Measurements from ENCODE around the gene CLEC1A.

DNA sequence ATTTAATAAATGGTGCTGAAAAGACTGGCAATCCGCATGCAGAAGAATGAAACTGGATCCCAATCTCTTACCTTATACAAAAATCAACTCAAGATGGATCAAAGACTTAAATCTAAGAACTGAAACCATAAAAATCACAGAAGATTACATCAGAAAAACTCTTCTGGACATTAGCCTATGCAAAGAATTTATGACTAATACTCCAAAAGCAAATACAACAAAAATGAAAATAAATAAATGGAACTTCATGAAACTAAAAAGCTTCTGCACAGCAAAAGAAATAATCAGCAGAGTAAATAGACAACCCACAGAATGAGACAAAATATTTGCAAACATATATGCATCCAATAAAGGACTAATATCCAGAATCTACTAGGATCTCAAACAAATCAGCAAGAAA lies 14.3 kb upstream of the CLEC1A start:
- TF ChIP-seq CTCF (CRISPR knock-in tag; IDR thresholded peaks at IDR 0.05) (no peak), ZSCAN29 (CRISPR knock-in tag; conservative IDR thresholded peaks at IDR 0.05) (no peak), POLR2A (IDR thresholded peaks at IDR 0.05; ENCODE audit: insufficient read depth in 1 of 2, low read depth in 2 of 2, low read length in 2 of 2) (no peak), ARNTL (CRISPR knock-in tag; IDR thresholded peaks at IDR 0.05) (no peak), ZHX2 (IDR thresholded peaks at IDR 0.05; ENCODE audit: low read depth) (no peak), ZHX2 (CRISPR knock-in tag; IDR thresholded peaks at IDR 0.05; ENCODE audit: borderline replicate concordance) (no peak), ZNF121 (CRISPR knock-in tag; IDR thresholded peaks at IDR 0.05) (no peak), MNT (IDR thresholded peaks at IDR 0.05) (no peak), ELF4 (CRISPR knock-in tag; IDR thresholded peaks at IDR 0.05; ENCODE audit: borderline replicate concordance) (no peak), ZNF441 (CRISPR knock-in tag; IDR thresholded peaks at IDR 0.05; ENCODE audit: borderline replicate concordance) (no peak), EZH2 (conservative IDR thresholded peaks at IDR 0.05; ENCODE audit: low read depth, low read length) (no peak), YY1 (IDR thresholded peaks at IDR 0.05; ENCODE audit: insufficient read depth, insufficient replicate concordance, low read depth, low read length) (no peak), ZNF720 (CRISPR knock-in tag; IDR thresholded peaks at IDR 0.05) (no peak)
- TF ChIP-seq, protein P1, sequence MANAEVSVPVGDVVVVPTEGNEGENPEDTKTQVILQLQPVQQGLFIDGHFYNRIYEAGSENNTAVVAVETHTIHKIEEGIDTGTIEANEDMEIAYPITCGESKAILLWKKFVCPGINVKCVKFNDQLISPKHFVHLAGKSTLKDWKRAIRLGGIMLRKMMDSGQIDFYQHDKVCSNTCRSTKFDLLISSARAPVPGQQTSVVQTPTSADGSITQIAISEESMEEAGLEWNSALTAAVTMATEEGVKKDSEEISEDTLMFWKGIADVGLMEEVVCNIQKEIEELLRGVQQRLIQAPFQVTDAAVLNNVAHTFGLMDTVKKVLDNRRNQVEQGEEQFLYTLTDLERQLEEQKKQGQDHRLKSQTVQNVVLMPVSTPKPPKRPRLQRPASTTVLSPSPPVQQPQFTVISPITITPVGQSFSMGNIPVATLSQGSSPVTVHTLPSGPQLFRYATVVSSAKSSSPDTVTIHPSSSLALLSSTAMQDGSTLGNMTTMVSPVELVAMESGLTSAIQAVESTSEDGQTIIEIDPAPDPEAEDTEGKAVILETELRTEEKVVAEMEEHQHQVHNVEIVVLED (CRISPR knock-in tag; IDR thresholded peaks at IDR 0.05; ENCODE audit: borderline replicate concordance), result no peak
- TF ChIP-seq, protein P2, sequence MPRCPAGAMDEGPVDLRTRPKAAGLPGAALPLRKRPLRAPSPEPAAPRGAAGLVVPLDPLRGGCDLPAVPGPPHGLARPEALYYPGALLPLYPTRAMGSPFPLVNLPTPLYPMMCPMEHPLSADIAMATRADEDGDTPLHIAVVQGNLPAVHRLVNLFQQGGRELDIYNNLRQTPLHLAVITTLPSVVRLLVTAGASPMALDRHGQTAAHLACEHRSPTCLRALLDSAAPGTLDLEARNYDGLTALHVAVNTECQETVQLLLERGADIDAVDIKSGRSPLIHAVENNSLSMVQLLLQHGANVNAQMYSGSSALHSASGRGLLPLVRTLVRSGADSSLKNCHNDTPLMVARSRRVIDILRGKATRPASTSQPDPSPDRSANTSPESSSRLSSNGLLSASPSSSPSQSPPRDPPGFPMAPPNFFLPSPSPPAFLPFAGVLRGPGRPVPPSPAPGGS (CRISPR knock-in tag; IDR thresholded peaks at IDR 0.05), result no peak
